Occipital lobe (tissue), 2 donors: ENCODE results near the gene CTRB1. TPM values are rescaled to one million over a fixed set of nuclear protein-coding genes. Genes with fewer than 3 reads are reported as not detected.
"Not testable (repeated sequence)": the region's sequence is repeated elsewhere in the genome, so short reads cannot be mapped to it uniquely, and the experiment has no call there.

ENCODE experiments used
- DNase-seq: peaks from one replicate; lab custom pipeline; 2025; lab: John Stamatoyannopoulos, UW
- total RNA-seq: library from RNA; depleted of rRNA; stranded (reverse); fragments of >200 nt; gene quantifications from one replicate; pipeline ENCODE4 v1.2.3, GENCODE V29; 2014

CTRB1 gene
- total RNA-seq, 1 donor from 2014 or later, result not detected

DNA sequence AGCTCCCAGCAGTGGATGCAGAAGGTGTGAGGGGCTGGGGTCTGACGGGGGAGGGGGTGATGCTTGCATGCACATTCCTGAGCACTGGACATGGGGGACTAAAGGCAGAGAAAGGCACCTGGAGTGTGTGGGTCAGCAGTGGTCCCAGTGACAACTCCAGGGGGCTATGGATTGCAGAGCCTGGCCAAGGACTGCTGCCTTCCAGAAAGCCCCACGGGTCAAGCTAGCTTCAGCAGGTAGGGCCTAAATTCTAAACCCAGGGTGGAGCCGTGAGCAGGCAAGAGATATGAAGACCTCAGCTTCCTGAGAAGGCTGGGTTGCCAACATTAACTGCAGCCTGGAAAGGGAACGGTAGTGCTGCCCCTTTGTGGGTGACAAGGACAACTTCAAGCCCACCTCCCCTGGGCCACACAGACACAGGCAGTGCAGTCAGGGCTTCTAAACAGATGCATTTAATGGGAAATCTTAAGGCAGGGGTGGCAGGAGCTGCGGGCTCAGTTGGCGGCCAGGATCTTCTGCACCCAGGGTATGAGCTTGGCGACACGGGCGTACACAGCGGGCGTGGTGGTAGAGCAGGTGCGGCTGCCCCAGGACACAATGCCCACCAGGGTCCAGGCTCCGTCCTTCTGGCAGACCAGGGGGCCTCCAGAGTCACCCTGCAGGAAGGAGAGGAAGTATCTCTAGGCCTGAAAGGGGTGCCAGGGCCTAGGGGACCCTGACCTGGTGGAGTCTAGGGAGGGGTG is 14.9 kb upstream of the CTRB1 start:
- no peak for DNase-seq

DNA sequence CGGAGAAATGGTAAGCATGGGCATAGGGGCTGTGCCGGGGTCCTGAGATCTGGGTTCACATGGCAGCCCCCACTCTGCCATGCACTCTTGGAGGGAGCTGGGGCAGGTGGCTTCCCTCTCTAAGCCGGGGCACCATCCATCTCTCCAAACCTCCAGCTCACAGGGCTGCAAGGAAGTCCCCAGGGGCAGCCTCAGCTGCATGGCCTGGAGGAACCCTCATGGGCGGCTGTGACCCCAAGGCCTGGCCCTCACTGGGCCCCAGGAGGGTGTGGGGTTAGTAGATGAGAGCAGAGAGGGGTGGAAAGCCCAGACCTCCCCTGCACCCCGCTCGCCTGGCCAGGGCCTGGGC is 14.4 kb upstream of the CTRB1 start:
- DNase-seq, result no peak

DNA sequence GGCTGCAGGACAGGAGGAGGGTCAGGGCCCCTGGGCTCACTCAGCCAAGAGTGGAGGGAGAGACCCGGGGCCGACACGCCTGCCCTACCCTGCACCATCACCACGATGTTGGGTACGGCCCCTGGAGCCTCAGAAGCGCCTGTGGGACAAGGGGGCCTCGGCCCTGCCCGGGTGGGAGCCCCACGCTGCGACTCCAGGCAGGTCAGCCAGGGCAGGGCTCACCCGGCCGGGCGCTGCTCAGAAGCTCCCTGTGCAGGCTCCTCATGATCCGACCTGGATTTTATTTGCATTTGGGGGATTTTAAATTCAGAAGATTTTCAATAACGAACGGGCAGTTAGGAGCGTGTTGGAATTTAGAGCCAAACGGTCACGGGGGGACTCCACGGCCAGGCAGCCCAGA is 13.9 kb upstream of the CTRB1 start:
- DNase-seq, result not testable (repeated sequence)

DNA sequence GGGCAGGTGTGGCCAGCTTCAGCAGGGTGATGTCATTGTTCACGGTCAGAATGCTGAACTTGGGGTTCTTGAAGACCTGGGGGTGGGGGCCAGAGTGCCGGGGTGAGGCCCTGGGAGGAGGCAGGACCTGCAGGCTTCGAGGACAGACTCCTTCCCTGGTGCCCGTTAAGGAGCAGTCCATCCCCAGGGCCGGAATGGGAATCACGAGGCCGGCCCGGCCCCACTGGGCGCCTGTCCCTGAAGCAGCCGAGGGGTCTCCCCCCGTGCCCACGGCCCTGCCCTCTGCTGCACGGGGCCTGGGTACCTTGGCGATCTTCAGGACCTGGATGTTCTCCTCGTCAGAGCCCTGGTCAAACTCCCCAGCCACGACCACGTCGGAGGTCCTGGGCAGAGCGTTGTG is 13.3 kb upstream of the CTRB1 start:
- DNase-seq, result not testable (repeated sequence)

DNA sequence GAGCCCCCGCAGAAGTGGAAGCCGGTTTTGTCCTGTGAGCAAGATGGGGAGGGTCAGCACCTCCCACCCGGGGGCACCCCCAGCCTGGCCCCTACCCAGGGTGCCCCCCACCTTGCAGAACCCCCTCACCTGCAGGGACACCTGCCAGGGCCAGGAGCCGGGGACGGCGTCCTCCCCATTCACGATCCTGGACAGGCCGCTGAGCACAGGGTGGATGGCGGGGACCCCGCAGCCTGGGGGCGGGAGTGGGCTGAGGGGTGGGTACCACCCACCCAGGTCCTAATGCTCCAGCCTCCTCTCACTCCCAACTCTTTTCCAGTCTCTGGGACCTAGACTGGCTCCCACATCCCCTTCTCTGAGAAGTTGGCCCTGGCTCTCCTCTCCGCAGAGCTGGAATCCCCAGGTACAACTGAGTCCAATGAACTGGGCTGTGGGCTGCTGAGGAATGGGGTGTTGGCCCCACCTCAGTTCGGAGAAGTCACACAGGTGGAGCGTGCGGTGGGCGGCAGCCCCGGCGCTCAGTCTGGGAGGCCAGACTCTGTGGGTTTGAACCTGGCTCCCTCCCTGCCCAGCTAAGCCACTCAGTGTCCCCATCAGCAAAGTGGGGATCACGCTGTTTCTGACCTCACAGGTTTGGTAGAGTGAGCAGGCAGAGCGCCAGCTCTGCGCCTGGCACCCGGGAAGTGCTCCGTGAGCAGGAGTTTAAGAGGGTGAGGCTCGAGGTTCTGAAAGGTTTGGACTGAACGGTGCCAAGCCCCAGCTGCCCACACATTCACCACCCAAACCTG is 12.6 kb upstream of the CTRB1 start:
- not testable (repeated sequence) for DNase-seq

DNA sequence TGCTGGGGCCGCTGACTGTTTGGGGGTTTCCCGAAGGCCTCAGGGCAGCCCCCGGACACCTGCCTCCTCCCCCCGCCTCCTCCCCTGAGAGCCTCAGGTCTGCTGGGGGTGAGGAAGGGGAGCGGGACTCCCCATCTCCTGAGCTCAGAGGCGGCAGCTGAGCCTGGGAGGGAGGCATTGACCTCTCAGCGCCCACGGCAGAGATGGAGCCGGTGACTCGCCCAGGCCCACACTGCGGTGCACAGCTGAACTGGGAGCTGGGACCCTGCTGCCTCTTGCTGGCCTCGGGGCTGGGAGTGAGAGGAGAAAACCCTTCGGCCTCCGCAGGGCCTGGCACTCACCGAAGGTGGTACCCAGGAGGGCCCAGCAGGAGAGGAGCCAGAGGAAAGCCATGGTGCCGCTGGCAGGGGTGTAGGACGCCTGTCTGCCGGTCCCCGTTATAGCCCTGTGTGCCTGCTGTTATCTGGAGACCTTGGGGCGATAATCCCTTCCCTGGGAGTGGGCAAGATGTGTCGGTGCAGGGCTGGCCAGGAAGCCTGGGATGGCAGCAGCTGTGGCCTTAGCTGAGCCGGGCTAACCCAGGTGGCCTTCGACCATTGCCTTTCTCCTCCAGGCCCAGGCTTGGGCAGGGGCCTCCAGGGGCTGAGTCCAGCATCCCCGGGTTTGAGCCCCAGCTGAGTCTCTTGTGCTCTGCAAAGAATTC is 11.9 kb upstream of the CTRB1 start, which contains the start of gene CTRB2:
Gene CTRB2 (minus strand): TSS at position 413 of the 703 bp plus-strand sequence. CDS start 20 bp downstream, at position 393.
- DNase-seq, result no peak

DNA sequence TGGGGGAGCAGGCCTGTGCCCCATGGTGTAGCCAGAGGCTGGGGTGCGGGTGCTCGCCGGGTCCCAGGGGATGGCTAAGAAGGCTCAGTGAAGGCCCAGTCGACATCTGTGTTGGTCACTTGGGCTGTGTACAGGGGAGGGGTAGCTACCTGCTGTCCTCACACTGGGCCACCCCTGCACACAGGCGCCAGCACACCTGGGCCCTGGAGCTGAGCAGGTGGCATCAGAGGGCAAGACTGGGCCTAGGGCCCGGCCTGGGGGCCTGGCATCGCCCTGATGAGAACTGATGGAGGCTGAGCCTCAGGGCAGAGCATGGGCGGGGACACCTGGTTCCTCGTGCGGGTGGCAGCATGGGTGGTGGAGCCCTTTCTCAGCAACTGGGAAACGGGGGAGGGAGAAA is 11.0 kb upstream of the CTRB1 start:
- DNase-seq, result no peak

DNA sequence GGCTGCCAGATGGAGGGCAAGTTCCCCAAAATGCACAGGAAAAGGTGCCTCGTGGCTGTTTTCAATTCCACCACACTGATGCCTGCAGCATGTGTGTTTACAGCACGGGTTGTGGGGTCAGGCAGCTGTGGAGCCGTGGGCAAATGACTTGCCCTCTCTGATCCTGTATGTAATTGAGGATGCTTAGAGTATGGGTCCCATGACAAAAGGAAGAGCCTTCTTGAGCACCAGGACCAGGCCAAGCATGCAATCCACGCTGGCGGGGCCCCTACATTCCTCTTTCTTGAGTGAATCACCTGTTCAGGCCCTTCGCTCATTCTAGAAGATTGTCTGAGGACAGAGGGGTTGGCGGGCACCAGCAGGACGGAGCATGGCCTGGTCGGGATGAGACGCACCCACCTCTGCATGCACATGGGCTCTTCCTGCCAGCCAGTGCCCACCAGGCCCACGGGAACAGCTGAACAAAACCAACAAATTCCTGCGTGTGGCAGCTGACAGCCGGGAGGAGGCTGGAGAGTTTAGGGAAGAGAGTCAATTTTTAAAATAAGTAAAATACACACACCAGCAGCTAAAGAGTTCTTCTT is 10.5 kb upstream of the CTRB1 start:
- no peak for DNase-seq

DNA sequence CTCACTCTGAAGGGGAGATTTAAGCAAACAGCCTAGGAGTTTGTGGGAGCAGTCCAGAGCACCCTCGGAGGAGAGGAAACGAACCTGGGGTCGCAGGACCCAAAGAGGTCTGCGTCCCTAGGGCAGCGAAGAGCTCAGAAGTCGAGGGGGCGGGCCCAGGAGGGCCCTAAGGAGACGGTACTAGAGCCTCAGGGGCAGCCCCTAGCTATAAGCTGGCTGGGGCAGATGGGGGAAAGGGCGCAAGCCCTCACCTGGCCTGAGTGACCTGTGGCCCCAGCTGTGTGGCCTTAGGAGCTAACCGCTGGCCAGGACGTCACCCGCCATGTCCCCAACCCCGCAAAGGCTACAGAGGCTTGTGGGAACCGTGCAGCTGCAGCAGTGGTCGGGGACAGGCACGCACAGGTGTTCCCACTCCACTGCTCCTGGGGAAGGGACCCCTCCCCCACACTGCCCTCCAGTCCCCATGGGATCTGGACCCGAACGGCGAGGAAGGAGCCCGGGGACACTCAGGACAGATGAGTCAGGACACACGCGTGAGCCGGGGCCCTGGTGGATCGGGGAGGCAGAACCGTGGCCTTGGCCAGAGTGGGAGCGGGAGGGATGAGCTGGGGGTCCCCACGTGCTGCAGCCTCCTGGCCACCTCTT is 9.8 kb upstream of the CTRB1 start:
- DNase-seq, result no peak

DNA sequence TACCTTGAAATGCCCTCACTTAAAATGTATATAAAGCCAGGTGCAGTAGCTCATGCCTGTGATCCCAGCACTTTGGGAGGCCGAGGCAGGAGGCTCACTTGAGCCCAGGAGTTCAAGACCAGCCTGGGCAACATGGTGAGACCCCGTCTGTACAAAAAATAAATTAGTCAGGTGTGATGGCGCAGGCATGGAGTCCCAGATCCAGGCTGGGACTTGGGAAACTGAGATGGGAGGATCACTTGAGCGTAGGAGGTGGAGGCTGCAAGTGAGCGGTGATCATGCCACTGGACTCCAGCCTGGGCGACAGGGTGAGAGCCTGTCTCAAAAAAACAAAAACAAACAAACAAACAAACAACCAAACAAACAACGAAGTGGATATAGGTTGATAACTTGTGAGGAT is 9.3 kb upstream of the CTRB1 start:
- not testable (repeated sequence) for DNase-seq

DNA sequence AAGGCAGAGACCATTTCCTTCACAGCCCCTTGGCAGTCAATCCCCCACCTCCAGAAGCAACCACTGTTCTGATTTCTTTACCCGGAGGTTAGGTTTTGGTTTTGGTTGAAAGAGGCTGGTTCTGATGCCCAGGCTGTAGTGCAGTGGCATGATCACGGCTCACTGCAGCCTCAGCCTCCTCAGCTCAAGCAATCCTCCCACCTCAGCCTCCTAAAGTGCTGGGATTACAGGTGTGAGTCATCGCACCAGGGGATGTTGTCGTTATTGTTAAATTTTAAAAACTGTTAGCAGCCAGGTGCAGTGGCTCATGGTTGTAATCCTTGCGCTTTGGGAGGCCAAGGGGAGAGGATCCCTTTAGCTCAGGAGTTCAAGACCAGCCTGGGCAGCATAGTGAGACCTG is 8.8 kb upstream of the CTRB1 start:
- no peak for DNase-seq

DNA sequence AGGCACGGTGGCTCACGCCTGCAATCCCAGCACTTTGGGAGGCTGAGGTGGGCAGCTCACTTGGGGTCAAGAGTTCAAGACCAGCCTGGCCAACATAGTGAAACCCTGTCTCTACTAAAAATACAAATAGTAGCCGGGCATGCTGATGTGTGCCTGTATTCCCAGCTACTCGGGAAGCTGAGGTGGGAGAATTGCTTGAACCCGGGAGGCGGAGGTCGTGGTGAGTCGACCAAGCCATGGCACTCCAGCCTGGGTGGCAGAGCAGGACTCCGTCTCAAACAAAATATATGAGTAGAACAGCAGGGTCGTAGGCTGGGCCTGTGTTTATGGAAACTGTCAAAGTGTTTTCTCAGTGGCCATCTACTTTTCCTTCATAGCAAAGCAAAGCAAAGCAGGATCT is 7.5 kb upstream of the CTRB1 start:
- DNase-seq, result not testable (repeated sequence)

DNA sequence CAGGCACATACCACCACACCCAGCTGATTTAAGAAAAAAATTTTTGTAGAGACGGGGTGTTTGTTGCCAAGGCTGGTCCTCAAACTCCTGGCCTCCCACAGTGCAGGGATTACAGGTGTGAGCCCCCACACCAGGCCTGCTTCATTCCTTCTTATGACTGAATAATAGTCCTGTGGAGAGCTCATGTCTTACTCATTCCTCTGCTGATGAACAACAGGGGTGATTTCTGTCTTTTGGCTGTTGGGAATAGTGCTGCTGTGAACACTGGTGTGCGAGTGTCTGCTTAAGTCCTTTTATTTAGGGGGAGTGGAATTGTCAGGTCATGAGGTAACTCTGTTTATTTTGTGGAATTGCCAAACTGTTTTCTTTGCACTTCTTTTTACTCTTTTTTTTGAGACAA is 2.7 kb upstream of the CTRB1 start:
- DNase-seq, result no peak

DNA sequence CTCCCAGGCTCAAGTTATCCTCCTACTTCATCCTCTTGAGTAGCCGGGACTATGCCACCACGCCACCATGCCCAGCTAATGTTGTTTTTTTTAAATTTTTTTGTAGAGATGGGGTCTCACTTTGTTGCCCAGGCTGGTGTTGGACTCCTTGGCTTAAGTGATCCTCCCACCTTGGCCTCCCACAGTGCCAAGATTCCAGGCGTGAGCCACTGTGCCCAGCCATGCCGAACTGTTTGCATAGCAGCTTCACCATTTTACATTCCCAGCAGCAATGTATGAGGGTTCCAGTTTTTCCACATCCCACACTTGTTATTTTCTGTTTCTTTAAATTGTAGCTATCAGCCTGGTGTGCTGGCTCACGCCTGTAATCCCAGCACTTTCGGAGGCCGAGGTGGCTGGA is 2.2 kb upstream of the CTRB1 start:
- DNase-seq, result no peak

DNA sequence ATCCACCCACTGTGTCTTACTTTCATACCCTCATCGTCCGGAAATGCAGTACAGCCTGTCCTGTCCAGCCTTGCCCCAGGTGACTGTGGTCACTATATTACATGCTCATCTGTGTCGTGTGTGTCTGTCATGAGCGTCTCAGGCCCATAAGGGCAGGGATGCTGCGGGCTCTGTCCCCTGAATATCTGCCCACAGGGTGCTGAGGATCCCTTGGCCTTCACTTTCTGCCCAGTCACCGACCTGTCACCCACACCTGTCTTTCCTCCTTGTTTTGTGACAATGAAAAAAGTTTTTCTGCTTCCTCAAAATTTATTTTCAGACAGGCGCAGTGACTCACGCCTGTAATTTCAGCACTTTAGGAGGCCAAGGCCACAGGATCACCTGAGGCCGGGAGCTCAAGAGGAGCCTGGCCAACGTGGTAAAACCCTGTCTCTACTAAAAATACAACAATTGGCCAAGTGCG is 1.4 kb upstream of the CTRB1 start:
- DNase-seq, result no peak

DNA sequence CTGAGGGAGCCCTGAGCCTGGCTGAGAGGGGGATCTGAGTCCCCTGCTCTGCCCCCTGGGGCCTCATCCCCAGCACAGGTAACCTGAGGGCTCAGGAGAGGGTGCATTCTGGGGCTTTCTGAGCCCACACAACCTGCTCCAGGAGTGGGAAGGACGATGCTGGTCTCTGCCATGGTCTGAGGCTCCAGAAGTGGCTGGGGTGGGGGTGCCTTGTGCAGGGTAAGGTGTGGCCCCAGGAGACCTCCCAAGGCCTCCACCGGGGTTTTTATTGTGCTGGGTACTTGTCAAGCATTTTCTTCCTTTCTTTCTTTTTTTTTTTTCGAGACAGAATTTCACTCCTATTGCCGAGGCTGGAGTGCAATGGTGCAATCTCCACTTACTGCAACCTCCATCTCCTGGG is 300 bp downstream of the CTRB1 start:
- no peak for DNase-seq

DNA sequence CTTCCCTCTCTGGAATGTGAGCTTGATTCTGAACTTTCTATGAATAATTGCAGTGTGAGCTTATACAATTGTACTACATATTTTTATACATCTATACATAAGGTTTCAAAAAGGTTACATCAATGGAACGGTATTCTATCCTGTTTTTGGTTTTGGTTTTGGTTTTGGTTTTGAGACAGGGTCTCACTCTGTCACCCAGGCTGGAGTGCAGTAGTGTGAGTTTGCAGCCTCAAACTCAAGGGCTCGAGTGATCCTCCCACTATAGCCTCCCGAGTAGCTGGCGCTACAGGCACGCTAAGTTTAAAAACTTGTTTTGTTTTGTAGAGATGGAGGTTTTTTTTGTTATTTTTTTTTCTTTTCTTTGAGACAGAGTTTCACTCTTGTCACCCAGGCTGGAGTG is 1.1 kb downstream of the CTRB1 start:
- DNase-seq, result no peak

DNA sequence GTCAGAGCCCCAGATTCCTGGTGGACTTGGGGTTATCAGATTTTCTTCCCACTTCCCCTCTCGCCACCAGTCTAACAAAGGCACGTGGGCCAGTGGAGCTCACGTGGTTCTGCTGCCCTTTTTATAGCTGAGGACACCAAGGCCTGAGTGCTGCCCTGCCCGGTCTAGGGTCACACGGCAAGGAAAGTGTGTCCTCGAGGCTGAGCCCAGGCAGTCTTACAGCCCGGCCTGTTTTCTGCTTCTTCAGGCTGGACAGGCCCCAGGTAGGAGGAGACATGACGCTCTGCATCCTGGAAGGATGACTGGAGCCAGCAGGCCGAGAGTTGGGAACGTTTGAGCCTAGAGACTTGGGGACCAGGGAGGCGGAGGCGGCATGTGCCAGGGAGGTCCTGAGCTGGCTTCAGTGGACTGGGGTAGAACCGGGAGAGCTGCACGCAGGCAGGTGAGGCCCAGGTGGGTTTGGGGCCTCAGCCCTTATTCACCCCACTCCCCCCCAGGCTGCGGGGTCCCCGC is 3.5 kb downstream of the CTRB1 start:
- no peak for DNase-seq

DNA sequence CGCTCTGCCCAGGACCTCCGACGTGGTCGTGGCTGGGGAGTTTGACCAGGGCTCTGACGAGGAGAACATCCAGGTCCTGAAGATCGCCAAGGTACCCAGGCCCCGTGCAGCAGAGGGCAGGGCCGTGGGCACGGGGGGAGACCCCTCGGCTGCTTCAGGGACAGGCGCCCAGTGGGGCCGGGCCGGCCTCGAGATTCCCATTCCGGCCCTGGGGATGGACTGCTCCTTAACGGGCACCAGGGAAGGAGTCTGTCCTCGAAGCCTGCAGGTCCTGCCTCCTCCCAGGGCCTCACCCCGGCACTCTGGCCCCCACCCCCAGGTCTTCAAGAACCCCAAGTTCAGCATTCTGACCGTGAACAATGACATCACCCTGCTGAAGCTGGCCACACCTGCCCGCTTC is 4.3 kb downstream of the CTRB1 start:
- not testable (repeated sequence) for DNase-seq

DNA sequence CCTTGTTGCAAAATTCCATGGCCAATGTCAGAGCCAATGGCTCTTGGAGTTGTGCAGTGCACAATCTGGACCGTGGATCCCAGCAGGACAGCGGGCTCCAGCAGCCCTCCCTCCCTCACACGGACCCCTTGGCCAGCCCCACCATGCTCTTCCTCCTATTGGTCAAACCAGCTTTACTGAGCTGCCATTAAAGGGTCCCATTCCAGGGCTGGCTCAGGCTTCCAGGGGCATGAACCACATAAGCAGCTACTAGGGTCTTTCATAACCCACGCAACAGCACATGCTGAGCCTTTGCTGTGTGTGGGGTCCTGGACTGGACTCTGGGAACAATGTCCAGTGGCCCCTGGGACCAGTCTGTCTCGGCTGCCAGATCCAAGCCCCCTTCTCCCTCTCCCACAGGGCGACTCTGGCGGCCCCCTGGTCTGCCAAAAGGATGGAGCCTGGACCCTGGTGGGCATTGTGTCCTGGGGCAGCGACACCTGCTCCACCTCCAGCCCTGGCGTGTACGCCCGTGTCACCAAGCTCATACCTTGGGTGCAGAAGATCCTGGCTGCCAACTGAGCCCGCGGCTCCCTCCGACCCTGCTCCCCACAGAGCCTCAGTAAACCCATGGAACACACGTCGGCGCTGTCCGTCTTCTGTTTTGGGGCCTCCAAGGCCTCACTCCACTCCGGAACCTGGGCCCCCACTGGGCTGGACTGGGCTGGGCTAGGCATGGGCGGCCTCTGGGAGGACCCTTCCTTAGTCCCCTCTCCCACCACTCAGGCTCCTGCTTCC is 5.7 kb downstream of the CTRB1 start:
- no peak for DNase-seq
